ENCODE measurements around the gene TNFRSF19. TPM values are rescaled to one million over a fixed set of nuclear protein-coding genes. Genes with fewer than 3 reads are reported as not detected.

TNFRSF19 gene
- total and polyA plus RNA-seq, 2 of the 13 experiments (the other 11 are each of a cell fraction or from before 2014, with no cell fraction given), result 75.3 to 77.7 TPM

DNA sequence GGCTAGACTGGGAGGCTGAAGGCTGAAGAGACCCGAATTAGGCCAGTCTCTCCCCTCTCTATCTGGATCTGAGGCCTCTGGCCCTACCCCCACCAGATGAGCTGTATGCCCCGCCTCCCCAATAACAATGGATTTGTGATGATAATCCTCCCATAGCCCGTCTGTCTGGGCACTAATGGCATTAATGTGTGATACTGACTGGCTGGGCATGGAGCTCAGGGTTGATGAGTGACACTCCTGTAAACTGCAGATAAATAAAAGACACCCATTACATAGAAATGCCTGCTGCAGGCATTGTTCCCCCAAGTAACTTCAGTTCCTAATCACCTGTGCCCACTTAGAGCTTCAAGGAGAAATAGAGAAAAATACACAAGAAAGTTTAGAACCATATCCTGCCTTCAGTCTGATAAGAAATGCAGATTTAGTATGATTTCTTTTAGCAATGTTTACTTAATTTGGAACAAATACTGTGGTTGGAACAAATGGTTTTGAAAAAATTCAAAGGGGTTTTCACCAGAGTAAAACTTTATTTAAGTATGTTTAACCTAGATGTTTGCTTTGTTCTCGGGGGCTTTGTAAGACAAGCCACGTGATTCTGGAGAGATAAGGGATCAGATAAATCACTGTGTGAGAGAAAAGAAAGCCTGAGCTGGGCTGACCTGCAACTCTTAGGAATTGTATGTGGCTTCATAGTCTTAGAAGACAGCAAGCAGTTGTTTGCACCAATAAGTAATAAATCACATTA is 60.3 kb downstream of the TNFRSF19 start (continued):
- TF ChIP-seq, protein P1, sequence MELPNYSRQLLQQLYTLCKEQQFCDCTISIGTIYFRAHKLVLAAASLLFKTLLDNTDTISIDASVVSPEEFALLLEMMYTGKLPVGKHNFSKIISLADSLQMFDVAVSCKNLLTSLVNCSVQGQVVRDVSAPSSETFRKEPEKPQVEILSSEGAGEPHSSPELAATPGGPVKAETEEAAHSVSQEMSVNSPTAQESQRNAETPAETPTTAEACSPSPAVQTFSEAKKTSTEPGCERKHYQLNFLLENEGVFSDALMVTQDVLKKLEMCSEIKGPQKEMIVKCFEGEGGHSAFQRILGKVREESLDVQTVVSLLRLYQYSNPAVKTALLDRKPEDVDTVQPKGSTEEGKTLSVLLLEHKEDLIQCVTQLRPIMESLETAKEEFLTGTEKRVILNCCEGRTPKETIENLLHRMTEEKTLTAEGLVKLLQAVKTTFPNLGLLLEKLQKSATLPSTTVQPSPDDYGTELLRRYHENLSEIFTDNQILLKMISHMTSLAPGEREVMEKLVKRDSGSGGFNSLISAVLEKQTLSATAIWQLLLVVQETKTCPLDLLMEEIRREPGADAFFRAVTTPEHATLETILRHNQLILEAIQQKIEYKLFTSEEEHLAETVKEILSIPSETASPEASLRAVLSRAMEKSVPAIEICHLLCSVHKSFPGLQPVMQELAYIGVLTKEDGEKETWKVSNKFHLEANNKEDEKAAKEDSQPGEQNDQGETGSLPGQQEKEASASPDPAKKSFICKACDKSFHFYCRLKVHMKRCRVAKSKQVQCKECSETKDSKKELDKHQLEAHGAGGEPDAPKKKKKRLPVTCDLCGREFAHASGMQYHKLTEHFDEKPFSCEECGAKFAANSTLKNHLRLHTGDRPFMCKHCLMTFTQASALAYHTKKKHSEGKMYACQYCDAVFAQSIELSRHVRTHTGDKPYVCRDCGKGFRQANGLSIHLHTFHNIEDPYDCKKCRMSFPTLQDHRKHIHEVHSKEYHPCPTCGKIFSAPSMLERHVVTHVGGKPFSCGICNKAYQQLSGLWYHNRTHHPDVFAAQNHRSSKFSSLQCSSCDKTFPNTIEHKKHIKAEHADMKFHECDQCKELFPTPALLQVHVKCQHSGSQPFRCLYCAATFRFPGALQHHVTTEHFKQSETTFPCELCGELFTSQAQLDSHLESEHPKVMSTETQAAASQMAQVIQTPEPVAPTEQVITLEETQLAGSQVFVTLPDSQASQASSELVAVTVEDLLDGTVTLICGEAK (IDR thresholded peaks at IDR 0.05), result no peak
- TF ChIP-seq, protein P1 (CRISPR knock-in tag; IDR thresholded peaks at IDR 0.05), result no peak
- TF ChIP-seq ELF1 (CRISPR knock-in tag; IDR thresholded peaks at IDR 0.05) (no peak), NR2F6 (IDR thresholded peaks at IDR 0.05) (peak; percentile 43), NR2F6 (CRISPR knock-in tag; IDR thresholded peaks at IDR 0.05) (no peak), ZNF337 (CRISPR knock-in tag; IDR thresholded peaks at IDR 0.05; ENCODE audit: borderline replicate concordance, low read depth) (no peak), YEATS2 (CRISPR knock-in tag; IDR thresholded peaks at IDR 0.05; ENCODE audit: borderline replicate concordance) (no peak), ZBTB1 (CRISPR knock-in tag; IDR thresholded peaks at IDR 0.05; ENCODE audit: borderline replicate concordance) (no peak), ZNF160 (CRISPR knock-in tag; IDR thresholded peaks at IDR 0.05) (no peak), SIX1 (CRISPR knock-in tag; IDR thresholded peaks at IDR 0.05; ENCODE audit: borderline replicate concordance) (peak; percentile 62; the same call in 1 of the 2 replicates), AKAP8 (CRISPR knock-in tag; IDR thresholded peaks at IDR 0.05) (no peak), TCF7L2 (IDR thresholded peaks at IDR 0.05; ENCODE audit: low read depth, low read length) (peak; percentile 69), KDM1A (CRISPR knock-in tag; IDR thresholded peaks at IDR 0.05) (no peak), SP140L (CRISPR knock-in tag; IDR thresholded peaks at IDR 0.05; ENCODE audit: borderline replicate concordance) (no peak), KDM5A (IDR thresholded peaks at IDR 0.05; ENCODE audit: borderline replicate concordance, low read length) (no peak; the same call in 1 of the 2 replicates), ZNF3 (CRISPR knock-in tag; IDR thresholded peaks at IDR 0.05) (0 out of 2 replicates have a peak, but pooled peaks have one; percentile 51), RARA (CRISPR knock-in tag; IDR thresholded peaks at IDR 0.05) (0 out of 2 replicates have a peak, but pooled peaks have one; percentile 12), RXRB (CRISPR knock-in tag; IDR thresholded peaks at IDR 0.05; ENCODE audit: borderline replicate concordance) (0 out of 2 replicates have a peak, but pooled peaks have one; percentile 28)
- TF ChIP-seq, protein P2, sequence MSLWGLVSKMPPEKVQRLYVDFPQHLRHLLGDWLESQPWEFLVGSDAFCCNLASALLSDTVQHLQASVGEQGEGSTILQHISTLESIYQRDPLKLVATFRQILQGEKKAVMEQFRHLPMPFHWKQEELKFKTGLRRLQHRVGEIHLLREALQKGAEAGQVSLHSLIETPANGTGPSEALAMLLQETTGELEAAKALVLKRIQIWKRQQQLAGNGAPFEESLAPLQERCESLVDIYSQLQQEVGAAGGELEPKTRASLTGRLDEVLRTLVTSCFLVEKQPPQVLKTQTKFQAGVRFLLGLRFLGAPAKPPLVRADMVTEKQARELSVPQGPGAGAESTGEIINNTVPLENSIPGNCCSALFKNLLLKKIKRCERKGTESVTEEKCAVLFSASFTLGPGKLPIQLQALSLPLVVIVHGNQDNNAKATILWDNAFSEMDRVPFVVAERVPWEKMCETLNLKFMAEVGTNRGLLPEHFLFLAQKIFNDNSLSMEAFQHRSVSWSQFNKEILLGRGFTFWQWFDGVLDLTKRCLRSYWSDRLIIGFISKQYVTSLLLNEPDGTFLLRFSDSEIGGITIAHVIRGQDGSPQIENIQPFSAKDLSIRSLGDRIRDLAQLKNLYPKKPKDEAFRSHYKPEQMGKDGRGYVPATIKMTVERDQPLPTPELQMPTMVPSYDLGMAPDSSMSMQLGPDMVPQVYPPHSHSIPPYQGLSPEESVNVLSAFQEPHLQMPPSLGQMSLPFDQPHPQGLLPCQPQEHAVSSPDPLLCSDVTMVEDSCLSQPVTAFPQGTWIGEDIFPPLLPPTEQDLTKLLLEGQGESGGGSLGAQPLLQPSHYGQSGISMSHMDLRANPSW (CRISPR knock-in tag; IDR thresholded peaks at IDR 0.05; ENCODE audit: borderline replicate concordance), result no peak
